Neural cell (in vitro differentiated cells): ENCODE measurements around the gene ADGB.

Experiments
- EP300 ChIP-seq: fragments of 450-650 bp; conservative IDR thresholded peaks from 2 replicates; pipeline ENCODE4 v1.6.1; 2014; ENCODE audit warnings: antibody characterized with exemption, mild to moderate bottlenecking, moderate library complexity; ENCODE audit not compliant: poor library complexity, severe bottlenecking
- EZH2 ChIP-seq: fragments of 200-600, 300-800 bp; shearing (Covaris generic), sonication (generic); IDR thresholded peaks from 2 replicates; pipeline ENCODE4 v1.6.1; 2014; ENCODE audit warnings: antibody characterized with exemption, low read length, borderline replicate concordance, mild to moderate bottlenecking; ENCODE audit not compliant: insufficient read depth, poor library complexity, severe bottlenecking
- MXI1 ChIP-seq: fragments of 450-650 bp; conservative IDR thresholded peaks from 2 replicates; pipeline ENCODE4 v1.6.1; 2014; ENCODE audit warnings: antibody characterized with exemption, mild to moderate bottlenecking; ENCODE audit not compliant: poor library complexity, severe bottlenecking
- POLR2AphosphoS5 ChIP-seq: IDR thresholded peaks from 2 replicates; pipeline ENCODE4 v1.6.1; 2012
- RAD21 ChIP-seq: fragments of 450-650 bp; conservative IDR thresholded peaks from 2 replicates; pipeline ENCODE4 v1.6.1; 2014; ENCODE audit warnings: antibody characterized with exemption, mild to moderate bottlenecking, moderate library complexity
- SMC3 ChIP-seq: fragments of 450-650 bp; conservative IDR thresholded peaks from 2 replicates; pipeline ENCODE4 v1.6.1; 2014; ENCODE audit warnings: antibody characterized with exemption, mild to moderate bottlenecking, moderate library complexity; ENCODE audit not compliant: poor library complexity
- TF ChIP-seq, protein P1 (sequence below): fragments of 450-650 bp; IDR thresholded peaks from 2 replicates; pipeline ENCODE4 v1.5.1; 2014; ENCODE audit warnings: antibody characterized with exemption, mild to moderate bottlenecking, moderate library complexity; ENCODE audit not compliant: poor library complexity, severe bottlenecking
- TF ChIP-seq, protein P2 (sequence below): IDR thresholded peaks from 2 replicates; pipeline ENCODE4 v1.6.1; 2012; ENCODE audit warnings: borderline replicate concordance

- TF ChIP-seq, protein P1, sequence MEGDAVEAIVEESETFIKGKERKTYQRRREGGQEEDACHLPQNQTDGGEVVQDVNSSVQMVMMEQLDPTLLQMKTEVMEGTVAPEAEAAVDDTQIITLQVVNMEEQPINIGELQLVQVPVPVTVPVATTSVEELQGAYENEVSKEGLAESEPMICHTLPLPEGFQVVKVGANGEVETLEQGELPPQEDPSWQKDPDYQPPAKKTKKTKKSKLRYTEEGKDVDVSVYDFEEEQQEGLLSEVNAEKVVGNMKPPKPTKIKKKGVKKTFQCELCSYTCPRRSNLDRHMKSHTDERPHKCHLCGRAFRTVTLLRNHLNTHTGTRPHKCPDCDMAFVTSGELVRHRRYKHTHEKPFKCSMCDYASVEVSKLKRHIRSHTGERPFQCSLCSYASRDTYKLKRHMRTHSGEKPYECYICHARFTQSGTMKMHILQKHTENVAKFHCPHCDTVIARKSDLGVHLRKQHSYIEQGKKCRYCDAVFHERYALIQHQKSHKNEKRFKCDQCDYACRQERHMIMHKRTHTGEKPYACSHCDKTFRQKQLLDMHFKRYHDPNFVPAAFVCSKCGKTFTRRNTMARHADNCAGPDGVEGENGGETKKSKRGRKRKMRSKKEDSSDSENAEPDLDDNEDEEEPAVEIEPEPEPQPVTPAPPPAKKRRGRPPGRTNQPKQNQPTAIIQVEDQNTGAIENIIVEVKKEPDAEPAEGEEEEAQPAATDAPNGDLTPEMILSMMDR, result no peak
- TF ChIP-seq EZH2, result no peak
- TF ChIP-seq RAD21, result no peak
- no peak for TF ChIP-seq POLR2AphosphoS5
- TF ChIP-seq, protein P2, sequence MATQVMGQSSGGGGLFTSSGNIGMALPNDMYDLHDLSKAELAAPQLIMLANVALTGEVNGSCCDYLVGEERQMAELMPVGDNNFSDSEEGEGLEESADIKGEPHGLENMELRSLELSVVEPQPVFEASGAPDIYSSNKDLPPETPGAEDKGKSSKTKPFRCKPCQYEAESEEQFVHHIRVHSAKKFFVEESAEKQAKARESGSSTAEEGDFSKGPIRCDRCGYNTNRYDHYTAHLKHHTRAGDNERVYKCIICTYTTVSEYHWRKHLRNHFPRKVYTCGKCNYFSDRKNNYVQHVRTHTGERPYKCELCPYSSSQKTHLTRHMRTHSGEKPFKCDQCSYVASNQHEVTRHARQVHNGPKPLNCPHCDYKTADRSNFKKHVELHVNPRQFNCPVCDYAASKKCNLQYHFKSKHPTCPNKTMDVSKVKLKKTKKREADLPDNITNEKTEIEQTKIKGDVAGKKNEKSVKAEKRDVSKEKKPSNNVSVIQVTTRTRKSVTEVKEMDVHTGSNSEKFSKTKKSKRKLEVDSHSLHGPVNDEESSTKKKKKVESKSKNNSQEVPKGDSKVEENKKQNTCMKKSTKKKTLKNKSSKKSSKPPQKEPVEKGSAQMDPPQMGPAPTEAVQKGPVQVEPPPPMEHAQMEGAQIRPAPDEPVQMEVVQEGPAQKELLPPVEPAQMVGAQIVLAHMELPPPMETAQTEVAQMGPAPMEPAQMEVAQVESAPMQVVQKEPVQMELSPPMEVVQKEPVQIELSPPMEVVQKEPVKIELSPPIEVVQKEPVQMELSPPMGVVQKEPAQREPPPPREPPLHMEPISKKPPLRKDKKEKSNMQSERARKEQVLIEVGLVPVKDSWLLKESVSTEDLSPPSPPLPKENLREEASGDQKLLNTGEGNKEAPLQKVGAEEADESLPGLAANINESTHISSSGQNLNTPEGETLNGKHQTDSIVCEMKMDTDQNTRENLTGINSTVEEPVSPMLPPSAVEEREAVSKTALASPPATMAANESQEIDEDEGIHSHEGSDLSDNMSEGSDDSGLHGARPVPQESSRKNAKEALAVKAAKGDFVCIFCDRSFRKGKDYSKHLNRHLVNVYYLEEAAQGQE, result no peak
- TF ChIP-seq EP300, result no peak
- TF ChIP-seq MXI1, result no peak
- no peak for TF ChIP-seq SMC3
Observed at GRCh38 chr6:146833157-146833556, 234.4 kb downstream of the ADGB start.
